Measurements from ENCODE around the gene UBE2E2.

- TF ChIP-seq CTCF (IDR thresholded peaks at IDR 0.05; ENCODE audit: borderline replicate concordance, extremely low read depth, low read length, poor library complexity, severe bottlenecking) (no peak), EZH2 (IDR thresholded peaks at IDR 0.05; ENCODE audit: borderline replicate concordance, low read depth, low read length, severe bottlenecking) (no peak)
Measured at GRCh38 chr3:23271876-23272741, 69.0 kb downstream of the UBE2E2 start.
